HG03039 (cell line): ENCODE measurements around the gene AKAP6.

Source experiments
- ATAC-seq: cut with Tn5 transposase; IDR thresholded peaks from one replicate; pipeline ENCODE4 v1.9.1; 2021; ENCODE audit warnings: mild to moderate bottlenecking, moderate library complexity; ENCODE audit not compliant: unreplicated experiment

The AKAP6 gene

GRCh38 chr14:32846821-32847365 is 517.8 kb downstream of the AKAP6 start:
- ATAC-seq = no peak

- no peak for ATAC-seq
These were observed 518.8 kb downstream of the AKAP6 start for GRCh38 chr14:32847867-32848266.

GRCh38 chr14:32865827-32866376 is 536.8 kb downstream of the AKAP6 start:
- ATAC-seq = no peak

- ATAC-seq = no peak
These were observed 554.1 kb downstream of the AKAP6 start for GRCh38 chr14:32883188-32883587.
